GM12891 (cell line): ENCODE data around the gene ADAM10.

Experiments
- DNase-seq: peaks from one replicate; pipeline ENCODE4 v3.0.0; 2011; ENCODE audit warnings: low spot score; ENCODE audit not compliant: insufficient read length
- FAIRE-seq: peaks from 2 replicates; lab custom pipeline; 2011; peaks lifted over from hg19 to GRCh38; lab: Jason Lieb, UNC
- PAX5 ChIP-seq: IDR thresholded peaks from 2 replicates; pipeline ENCODE4 v1.6.1; 2011; ENCODE audit warnings: low read length, moderate library complexity, mild to moderate bottlenecking; ENCODE audit not compliant: insufficient read depth, severe bottlenecking
- POLR2A ChIP-seq: IDR thresholded peaks from 2 replicates; pipeline ENCODE4 v1.6.1; 2011; ENCODE audit warnings: low read depth, low read length, control low read depth
- POLR2AphosphoS5 ChIP-seq: IDR thresholded peaks from 2 replicates; pipeline ENCODE4 v1.6.1; 2011; ENCODE audit warnings: low read depth, low read length, control low read depth
- POU2F2 ChIP-seq: IDR thresholded peaks from 2 replicates; pipeline ENCODE4 v1.6.1; 2011; ENCODE audit warnings: low read depth, mild to moderate bottlenecking, control low read depth, low read length, moderate library complexity
- SPI1 ChIP-seq: IDR thresholded peaks from 2 replicates; pipeline ENCODE4 v1.6.1; 2011; ENCODE audit warnings: low read depth, low read length, control low read depth
- TAF1 ChIP-seq: IDR thresholded peaks from 2 replicates; pipeline ENCODE4 v1.6.1; 2011; ENCODE audit warnings: low read depth, low read length, control low read depth

ADAM10 gene

DNA sequence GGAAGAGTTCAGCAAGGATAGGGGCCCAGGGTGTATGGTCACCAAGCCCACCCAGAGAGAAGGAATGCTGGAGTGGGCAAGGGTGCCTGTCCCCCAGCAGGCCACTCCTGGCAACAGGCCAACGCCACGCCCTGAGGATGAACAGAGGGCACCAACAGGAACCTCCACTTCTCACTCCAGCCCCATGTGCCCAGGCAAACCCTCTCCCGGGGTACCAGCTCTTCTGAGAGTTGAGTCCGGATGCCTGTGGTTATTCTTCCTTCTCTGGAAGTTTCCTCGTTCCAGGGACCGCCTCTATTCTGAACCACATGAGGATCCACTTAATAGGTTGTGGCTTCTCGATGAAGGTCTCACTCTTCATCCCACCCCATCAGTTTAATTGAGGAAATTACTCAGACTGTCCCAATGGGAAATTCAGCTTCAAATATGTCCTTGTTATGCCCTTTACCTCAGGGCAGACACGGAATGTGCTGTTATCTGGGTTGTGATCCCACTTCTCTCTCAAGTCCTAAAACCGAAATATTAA, 203.4 kb downstream of the ADAM10 start:
- no peak for DNase-seq
- TF ChIP-seq POLR2AphosphoS5 (no peak), SPI1 (no peak), TAF1 (no peak), POLR2A (no peak), POU2F2 (no peak), PAX5 (no peak)
- no peak for FAIRE-seq

DNA sequence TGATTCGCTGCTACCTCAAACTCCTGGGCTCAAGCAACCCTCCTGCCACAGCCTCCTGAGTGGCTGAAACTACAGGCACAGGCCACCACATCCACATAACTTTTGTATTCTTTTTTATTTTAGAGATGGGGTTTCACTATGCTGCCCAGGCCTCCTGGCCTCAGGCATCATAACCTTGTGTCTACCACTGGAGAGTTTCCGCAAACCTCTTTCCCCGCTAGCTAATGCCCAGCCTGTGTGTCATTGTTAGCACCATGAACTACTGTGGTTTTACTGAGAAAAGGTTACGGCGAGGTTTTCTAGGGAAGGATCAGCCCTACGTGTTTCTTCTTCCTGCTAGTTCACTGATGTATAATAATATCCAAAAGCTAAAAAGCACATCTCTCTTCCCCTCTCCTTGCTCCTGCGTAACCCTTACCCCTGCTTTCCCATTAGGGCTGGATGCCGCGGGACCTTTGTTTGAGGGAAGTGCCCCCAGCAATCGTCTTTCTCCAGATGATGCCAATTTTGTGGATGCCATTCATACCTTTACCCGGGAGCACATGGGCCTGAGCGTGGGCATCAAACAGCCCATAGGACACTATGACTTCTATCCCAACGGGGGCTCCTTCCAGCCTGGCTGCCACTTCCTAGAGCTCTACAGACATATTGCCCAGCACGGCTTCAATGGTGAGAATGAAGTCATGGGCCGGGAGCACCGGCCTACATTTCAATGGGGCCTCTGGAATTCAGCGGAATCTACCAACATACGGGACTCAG, 204.0 kb downstream of the ADAM10 start:
- no peak for FAIRE-seq
- DNase-seq = no peak
- TF ChIP-seq TAF1 = no peak
- TF ChIP-seq POLR2AphosphoS5 = no peak
- TF ChIP-seq POLR2A = no peak
- TF ChIP-seq PAX5 = no peak
- TF ChIP-seq POU2F2 = no peak
- TF ChIP-seq SPI1 = no peak

DNA sequence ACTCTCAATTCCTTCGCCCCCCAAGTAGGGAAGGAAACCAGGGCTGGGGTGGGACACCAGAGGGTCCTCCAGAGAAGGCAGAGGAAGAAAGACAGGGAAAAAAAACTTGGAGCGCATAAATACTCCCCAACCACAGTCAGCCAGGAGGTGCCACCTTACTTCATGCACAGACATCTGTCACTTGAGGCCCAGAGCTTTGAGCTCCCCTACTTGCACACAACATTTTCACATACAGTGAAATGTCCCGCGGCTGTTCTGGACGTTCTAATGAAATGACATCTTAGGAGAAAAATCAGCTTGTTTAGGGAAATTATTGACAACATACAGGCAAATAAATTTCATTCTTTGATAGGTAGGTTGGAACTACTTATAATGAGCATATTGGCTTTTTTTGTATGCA, 204.8 kb downstream of the ADAM10 start:
- DNase-seq (no peak), FAIRE-seq (no peak)
- no peak for TF ChIP-seq POU2F2
- TF ChIP-seq TAF1 = no peak
- no peak for TF ChIP-seq SPI1
- no peak for TF ChIP-seq PAX5
- TF ChIP-seq POLR2A = no peak
- TF ChIP-seq POLR2AphosphoS5 = no peak

DNA sequence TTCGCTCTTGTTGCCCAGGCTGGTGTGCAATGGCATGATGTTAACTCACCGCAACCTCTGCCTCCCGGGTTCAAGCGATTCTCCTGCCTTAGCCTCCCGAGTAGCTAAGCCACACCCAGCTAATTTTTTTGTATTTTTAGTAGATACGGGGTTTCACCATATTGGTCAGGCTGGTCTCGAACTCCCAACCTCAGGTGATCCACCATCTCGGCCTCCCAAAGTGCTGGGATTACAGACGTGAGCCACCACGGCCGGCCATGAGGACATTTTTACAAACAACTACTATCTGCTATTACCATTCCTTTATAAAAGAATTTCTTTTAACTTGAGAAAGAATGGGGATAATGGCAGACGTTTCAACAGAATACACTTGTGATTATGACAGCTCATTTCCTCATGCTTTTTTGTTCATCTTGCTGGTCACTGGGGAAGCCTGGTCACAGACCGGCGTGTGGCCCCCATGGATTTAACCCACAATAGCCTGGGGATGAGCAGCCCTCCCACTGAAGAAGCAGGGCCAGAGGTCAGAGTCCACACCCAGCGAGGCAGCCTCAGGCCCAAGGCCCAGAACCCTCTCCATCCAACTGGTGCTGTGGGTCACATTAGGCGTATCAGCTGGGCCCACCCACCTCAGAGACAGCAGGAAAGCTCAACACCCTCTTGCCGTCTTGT, 205.7 kb downstream of the ADAM10 start:
- FAIRE-seq = no peak
- TF ChIP-seq TAF1 (no peak), POLR2AphosphoS5 (no peak), SPI1 (no peak), PAX5 (no peak), POU2F2 (no peak), POLR2A (no peak)
- DNase-seq = no peak

DNA sequence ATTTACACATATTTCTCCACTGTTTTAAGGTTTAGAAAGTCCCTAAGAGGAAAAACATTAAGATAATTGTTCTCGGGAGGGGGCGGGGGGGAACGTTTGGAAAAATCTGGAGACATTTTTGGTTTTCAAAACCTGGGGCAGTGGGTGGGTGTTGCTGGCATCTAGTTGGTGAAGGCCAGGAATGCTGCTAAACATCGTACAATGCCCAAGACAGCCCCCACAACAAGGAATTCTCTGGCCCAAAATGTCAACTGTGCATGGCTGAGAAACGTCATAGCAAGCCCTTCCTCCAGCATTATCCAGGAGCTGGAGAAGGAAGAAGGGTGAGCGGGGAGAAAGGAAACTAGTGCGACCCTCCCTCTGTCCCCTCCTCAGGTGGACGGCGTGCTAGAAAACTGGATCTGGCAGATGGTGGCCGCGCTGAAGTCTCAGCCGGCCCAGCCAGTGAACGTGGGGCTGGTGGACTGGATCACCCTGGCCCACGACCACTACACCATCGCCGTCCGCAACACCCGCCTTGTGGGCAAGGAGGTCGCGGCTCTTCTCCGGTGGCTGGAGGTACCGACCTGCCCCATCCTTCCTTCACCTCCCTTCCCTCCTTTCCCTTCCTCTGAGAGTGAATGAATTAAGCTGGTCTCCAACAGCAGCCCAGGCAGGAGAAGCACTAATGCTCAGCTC, 208.0 kb downstream of the ADAM10 start:
- TF ChIP-seq POLR2AphosphoS5 = no peak
- no peak for TF ChIP-seq POLR2A
- TF ChIP-seq TAF1 = no peak
- TF ChIP-seq SPI1 = no peak
- no peak for TF ChIP-seq PAX5
- no peak for TF ChIP-seq POU2F2
- DNase-seq = no peak
- FAIRE-seq = no peak

DNA sequence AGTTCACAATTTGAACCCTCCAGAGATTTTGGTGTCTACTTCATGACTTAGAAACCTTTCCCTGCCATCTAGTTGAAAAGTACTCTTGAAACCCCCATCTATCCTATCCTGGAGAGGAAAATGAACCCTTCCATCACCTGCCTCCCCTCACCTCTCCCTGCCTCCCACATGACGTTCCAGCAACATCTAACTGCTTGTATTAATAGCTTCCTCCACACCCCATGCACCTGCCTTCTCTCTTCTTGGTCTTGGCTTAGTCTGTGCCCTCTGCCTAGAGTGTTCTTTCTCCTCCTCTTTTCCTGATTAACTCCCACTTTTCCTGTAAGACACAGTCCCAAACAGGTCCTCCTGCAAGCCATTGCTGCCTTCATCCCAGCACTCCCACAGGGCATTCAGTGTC, 210.0 kb downstream of the ADAM10 start:
- no peak for DNase-seq
- no peak for FAIRE-seq
- TF ChIP-seq POLR2AphosphoS5 = no peak
- no peak for TF ChIP-seq POU2F2
- no peak for TF ChIP-seq TAF1
- TF ChIP-seq PAX5 = no peak
- TF ChIP-seq POLR2A = no peak
- no peak for TF ChIP-seq SPI1

DNA sequence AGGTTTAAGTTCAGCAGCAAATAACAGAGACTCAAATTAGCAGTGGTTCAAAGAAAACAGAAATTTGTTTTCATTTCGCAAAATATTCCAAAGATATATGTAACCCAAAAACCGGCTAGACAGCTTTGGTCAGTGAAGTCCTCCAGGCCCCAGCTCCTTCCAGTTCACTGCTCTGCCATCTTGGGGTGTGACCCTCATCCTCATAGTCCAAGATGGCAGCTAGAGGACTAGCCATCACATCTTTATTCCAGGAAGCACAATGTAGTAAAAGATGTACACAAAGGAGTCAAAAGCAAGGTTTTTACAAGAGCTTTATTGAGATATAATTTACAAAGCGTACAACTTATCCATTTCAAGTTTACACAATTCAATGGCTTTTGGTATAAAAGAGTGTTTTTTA, 210.6 kb downstream of the ADAM10 start:
- DNase-seq (no peak), FAIRE-seq (no peak)
- TF ChIP-seq TAF1 = no peak
- TF ChIP-seq POU2F2 = no peak
- no peak for TF ChIP-seq POLR2AphosphoS5
- no peak for TF ChIP-seq POLR2A
- no peak for TF ChIP-seq SPI1
